Measurements from ENCODE around the gene LMX1A. TPM values are rescaled to one million over a fixed set of nuclear protein-coding genes. Genes with fewer than 3 reads are reported as not detected.

Gene LMX1A
- total RNA-seq, 1 experiment from 2014 or later = not detected

- intact Hi-C loops (cut with micrococcal nuclease; ENCODE audit: unreplicated experiment) = no loop called here
Measured at GRCh38 chr1:165279882-165280281, 76.6 kb downstream of the LMX1A start.

GRCh38 chr1:165276314-165276713 is 80.2 kb downstream of the LMX1A start:
- Histone ChIP-seq H3K9me3 (ENCODE audit: low read depth, low read length, poor library complexity, severe bottlenecking) (no peaks in the 10 kb centered on the region), H3K27me3 (replicated peaks; ENCODE audit: insufficient read depth, low read depth, low read length, poor library complexity) (no peaks in the 10 kb centered on the region), H3K27ac (ENCODE audit: low read depth, low read length, poor library complexity, severe bottlenecking) (no peak overlapping the region), H3K4me1 (ENCODE audit: insufficient read depth, low read length, poor library complexity, severe bottlenecking) (no peaks in the 10 kb centered on the region), H3K36me3 (ENCODE audit: insufficient read depth, low read length, poor library complexity, severe bottlenecking) (no peaks in the 10 kb centered on the region), H3K4me3 (ENCODE audit: low read depth, low read length, poor library complexity, severe bottlenecking) (no peak overlapping the region)
- ChIA-PET POLR2A (ENCODE audit: low non-redundant PET) (no interaction called here), CTCF (no interaction called here)
- no TSS peak for BruUV-seq (replicated peaks)
- no peak for DNase-seq (ENCODE audit: low spot score)
- TF ChIP-seq EZH2 (IDR thresholded peaks at IDR 0.05; ENCODE audit: borderline replicate concordance, low read depth, low read length, poor library complexity, severe bottlenecking) (no peak), CTCF (conservative IDR thresholded peaks at IDR 0.05; ENCODE audit: low read depth, low read length) (no peak)
- intact Hi-C loops (cut with micrococcal nuclease; ENCODE audit: unreplicated experiment) = no loop called here

More at GRCh38 chr1:165279882-165280281, 76.6 kb downstream of the LMX1A start:
- H3K4me3 ChIP-seq (ENCODE audit: low read depth, low read length, poor library complexity, severe bottlenecking) = no peak overlapping the region
- no peak for TF ChIP-seq CTCF (conservative IDR thresholded peaks at IDR 0.05; ENCODE audit: low read depth, low read length)
- TF ChIP-seq EZH2 (IDR thresholded peaks at IDR 0.05; ENCODE audit: borderline replicate concordance, low read depth, low read length, poor library complexity, severe bottlenecking) = no peak
- DNase-seq (ENCODE audit: low spot score) = peak; percentile 33
- no peaks in the 10 kb centered on the region for H3K9me3 ChIP-seq (ENCODE audit: low read depth, low read length, poor library complexity, severe bottlenecking)
- no peaks in the 10 kb centered on the region for H3K36me3 ChIP-seq (ENCODE audit: insufficient read depth, low read length, poor library complexity, severe bottlenecking)
- H3K4me1 ChIP-seq (ENCODE audit: insufficient read depth, low read length, poor library complexity, severe bottlenecking) = peaks cover 11% of the 10 kb centered on the region
- H3K27me3 ChIP-seq (replicated peaks; ENCODE audit: insufficient read depth, low read depth, low read length, poor library complexity) = no peaks in the 10 kb centered on the region
- POLR2A ChIA-PET (ENCODE audit: low non-redundant PET) = no interaction called here
- no TSS peak for BruUV-seq (replicated peaks)
- CTCF ChIA-PET = no interaction called here
- no peak overlapping the region for H3K27ac ChIP-seq (ENCODE audit: low read depth, low read length, poor library complexity, severe bottlenecking)

- POLR2A ChIA-PET (ENCODE audit: low non-redundant PET) = no interaction called here
- Histone ChIP-seq H3K27ac (ENCODE audit: low read depth, low read length, poor library complexity, severe bottlenecking) (no peak overlapping the region), H3K4me3 (ENCODE audit: low read depth, low read length, poor library complexity, severe bottlenecking) (no peak overlapping the region), H3K36me3 (ENCODE audit: insufficient read depth, low read length, poor library complexity, severe bottlenecking) (no peaks in the 10 kb centered on the region), H3K4me1 (ENCODE audit: insufficient read depth, low read length, poor library complexity, severe bottlenecking) (no peaks in the 10 kb centered on the region), H3K9me3 (ENCODE audit: low read depth, low read length, poor library complexity, severe bottlenecking) (no peaks in the 10 kb centered on the region), H3K27me3 (replicated peaks; ENCODE audit: insufficient read depth, low read depth, low read length, poor library complexity) (no peaks in the 10 kb centered on the region)
- no peak for DNase-seq (ENCODE audit: low spot score)
- CTCF ChIA-PET = no interaction called here
- intact Hi-C loops (cut with micrococcal nuclease; ENCODE audit: unreplicated experiment) = no loop called here
- TF ChIP-seq EZH2 (IDR thresholded peaks at IDR 0.05; ENCODE audit: borderline replicate concordance, low read depth, low read length, poor library complexity, severe bottlenecking) = no peak
- no peak for TF ChIP-seq CTCF (conservative IDR thresholded peaks at IDR 0.05; ENCODE audit: low read depth, low read length)
- BruUV-seq (replicated peaks) = no TSS peak
Measured at GRCh38 chr1:165265196-165265838, 91.2 kb downstream of the LMX1A start.
